Esophagus (tissue), 2 donors: ENCODE data around the gene LIPG. TPM values are rescaled to one million over a fixed set of nuclear protein-coding genes. Genes with fewer than 3 reads are reported as not detected.
"Not testable (repeated sequence)": the region's sequence is repeated elsewhere in the genome, so short reads cannot be mapped to it uniquely, and the experiment has no call there.

Source experiments
- H3K27ac ChIP-seq, 2 donors: one replicate each; pipeline ENCODE4 v1.5.1; 2013; ENCODE audit warnings: low read depth in 2 of 2, mild to moderate bottlenecking in 2 of 2, inconsistent platforms in 1 of 2, low read length in 1 of 2, moderate library complexity in 1 of 2
- H3K27me3 ChIP-seq, 2 donors: one replicate each; pipeline ENCODE4 v1.6.1; 2013; ENCODE audit warnings: low read length in 2 of 2, control low read depth in 1 of 2, mild to moderate bottlenecking in 1 of 2; ENCODE audit not compliant: insufficient read depth in 2 of 2, control insufficient read depth in 1 of 2
- H3K36me3 ChIP-seq, 2 donors: one replicate each; pipeline ENCODE4 v1.6.1; 2013; ENCODE audit warnings: low read length in 1 of 2; ENCODE audit not compliant: control insufficient read depth in 2 of 2, insufficient read depth in 2 of 2
- H3K4me1 ChIP-seq, 2 donors: one replicate each; pipeline ENCODE4 v1.6.1; 2013; ENCODE audit warnings: low read length in 1 of 2; ENCODE audit not compliant: control insufficient read depth in 2 of 2, insufficient read depth in 2 of 2
- H3K4me3 ChIP-seq, 2 donors: one replicate each; pipeline ENCODE4 v1.5.1; 2013; ENCODE audit warnings: low read length in 2 of 2, mild to moderate bottlenecking in 2 of 2, low read depth in 1 of 2, moderate library complexity in 1 of 2
- H3K9me3 ChIP-seq, 2 donors: one replicate each; pipeline ENCODE4 v1.6.1; 2013; ENCODE audit warnings: mild to moderate bottlenecking in 2 of 2, low read depth in 1 of 2, low read length in 1 of 2, moderate library complexity in 1 of 2; ENCODE audit not compliant: control insufficient read depth in 2 of 2, insufficient read depth in 1 of 2
- WGBS, 2 donors: extraction: QIAGEN DNeasy Blood & Tissue Kit; methylation state at CpG; one replicate each; pipeline ENCODE4 v1.1.7; 2013; 5-methylcytosine and 5-hydroxymethylcytosine counted together
- polyA plus RNA-seq, 2 donors: library from polyadenylated mRNA; stranded (reverse); fragments of 200-250 nt; gene quantifications; one replicate each; pipeline ENCODE4 v1.2.3, GENCODE V29; 2013
- donor health status: healthy with polysubstance abuse.
- donor health status: Bipolar disorder and iron deficiency.

LIPG gene
- polyA plus RNA-seq, 2 donors, result 0.47 to 1.4 TPM

- H3K4me3 ChIP-seq, result no peak overlapping the region
- H3K36me3 ChIP-seq, result no peaks in the 10 kb centered on the region
- peaks cover 0 to 2% of the 10 kb centered on the region in 2 donors for H3K27me3 ChIP-seq
- WGBS, 2 donors, result 95% methylated on average over 2 of the region's 2 CpGs
- H3K4me1 ChIP-seq, result peaks cover 0 to 10% of the 10 kb centered on the region in 2 donors
- H3K27ac ChIP-seq, result no peak overlapping the region
- H3K9me3 ChIP-seq, result peaks cover 0 to 2% of the 10 kb centered on the region in 2 donors
Observed at GRCh38 chr18:49566985-49567384, 5.1 kb downstream of the LIPG start.

DNA sequence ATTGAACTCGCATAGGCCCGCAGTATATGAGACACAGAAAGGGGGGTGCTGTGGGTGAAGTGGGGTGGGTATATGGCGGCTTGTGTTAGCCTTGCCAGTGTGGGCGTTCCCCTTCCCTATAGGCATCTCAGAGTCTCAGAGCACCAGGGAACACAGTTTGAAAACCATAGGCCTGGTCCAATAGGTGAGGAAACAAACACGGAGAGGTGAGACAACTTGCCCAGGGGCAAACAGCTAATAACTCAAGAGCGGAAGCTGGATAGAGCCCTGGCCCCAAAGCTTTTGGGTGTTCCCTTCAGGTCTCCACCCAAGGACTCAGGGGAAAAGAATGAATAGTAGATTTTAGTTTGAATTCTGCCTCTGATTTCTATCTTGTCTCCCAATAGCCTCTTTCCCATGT is 7.9 kb downstream of the LIPG start:
- H3K27ac ChIP-seq, result no peak overlapping the region
- 63 to 75% methylated on average over 6 of the region's 6 CpGs for WGBS, 2 donors
- H3K36me3 ChIP-seq, result no peaks in the 10 kb centered on the region
- H3K9me3 ChIP-seq, result peaks cover 0 to 2% of the 10 kb centered on the region in 2 donors
- H3K4me1 ChIP-seq, result peaks cover 0 to 2% of the 10 kb centered on the region in 2 donors
- no peak overlapping the region for H3K4me3 ChIP-seq
- H3K27me3 ChIP-seq, result no peaks in the 10 kb centered on the region

GRCh38 chr18:49570836-49571235 is 9.0 kb downstream of the LIPG start:
- WGBS, 2 donors, result 70 to 76% methylated on average over 5 of the region's 5 CpGs
- Histone ChIP-seq H3K27me3 (no peaks in the 10 kb centered on the region), H3K4me3 (no peak overlapping the region), H3K9me3 (peaks cover 0 to 2% of the 10 kb centered on the region in 2 donors), H3K27ac (no peak overlapping the region), H3K4me1 (peaks cover 0 to 2% of the 10 kb centered on the region in 2 donors), H3K36me3 (no peaks in the 10 kb centered on the region)

DNA sequence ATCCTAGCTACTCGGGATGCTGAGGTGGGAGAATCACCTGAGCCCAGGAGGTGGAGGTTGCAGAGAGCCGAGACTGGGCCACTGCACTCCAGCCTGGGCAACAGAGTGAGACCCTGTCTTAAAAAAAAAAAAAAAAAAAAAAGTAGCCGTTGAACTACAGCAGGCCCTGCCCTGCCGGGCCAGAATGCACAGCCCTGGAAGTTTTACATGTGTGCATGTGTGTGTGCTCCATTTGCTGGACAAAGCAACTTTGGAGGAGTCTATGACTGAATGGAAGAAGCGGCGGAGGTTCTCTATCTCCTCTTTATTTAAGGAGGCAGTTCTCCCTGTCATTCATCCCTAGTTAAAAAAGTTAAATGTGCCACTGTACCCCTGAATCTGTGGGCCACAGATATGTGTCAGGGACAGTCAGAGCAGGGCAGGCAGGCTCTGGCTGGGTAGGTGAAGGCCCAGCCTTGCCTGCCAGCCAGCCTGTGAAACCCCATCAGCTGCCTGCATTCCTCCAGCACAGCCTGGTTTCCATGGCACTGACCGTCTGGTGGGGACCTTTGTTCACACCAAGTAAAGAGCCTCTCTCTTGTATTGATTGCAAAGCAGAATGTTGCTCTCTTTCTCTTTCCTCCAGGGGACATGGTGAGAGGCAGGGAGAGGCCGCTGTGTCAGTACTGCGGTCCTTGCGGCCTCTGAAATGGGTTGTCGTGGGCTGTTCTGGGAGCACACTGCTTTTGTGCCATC is 10.9 kb downstream of the LIPG start:
- no peak overlapping the region for H3K27ac ChIP-seq
- H3K36me3 ChIP-seq, result no peaks in the 10 kb centered on the region
- peaks cover 0 to 2% of the 10 kb centered on the region in 2 donors for H3K9me3 ChIP-seq
- H3K4me3 ChIP-seq, result no peak overlapping the region
- peaks cover 0 to 2% of the 10 kb centered on the region in 2 donors for H3K4me1 ChIP-seq
- 87 to 90% methylated on average over 11 of the region's 11 CpGs for WGBS, 2 donors
- no peaks in the 10 kb centered on the region for H3K27me3 ChIP-seq

DNA sequence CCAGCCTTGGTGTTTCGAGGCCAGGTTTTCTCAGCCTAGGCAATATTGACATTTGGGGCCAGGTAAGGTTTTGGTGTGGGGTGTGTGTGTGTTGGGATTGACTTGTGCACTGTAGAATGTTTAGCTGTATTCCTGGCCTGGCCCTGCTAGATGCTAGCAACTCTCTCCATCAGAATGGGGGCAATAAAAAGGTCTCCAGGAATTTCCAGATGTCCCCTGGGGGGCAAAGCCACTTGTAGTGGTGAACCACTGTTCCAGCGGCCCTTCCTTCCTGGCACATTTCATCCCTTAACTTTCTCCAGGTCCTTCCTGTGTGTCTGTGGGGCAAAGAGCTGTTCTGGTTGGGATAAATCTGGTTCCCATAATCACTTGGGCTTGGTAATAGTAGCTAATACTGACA is 12.0 kb downstream of the LIPG start:
- no peaks in the 10 kb centered on the region for H3K9me3 ChIP-seq
- no peaks in the 10 kb centered on the region for H3K27me3 ChIP-seq
- no peaks in the 10 kb centered on the region for H3K36me3 ChIP-seq
- peaks cover 0 to 2% of the 10 kb centered on the region in 2 donors for H3K4me1 ChIP-seq
- 91 to 93% methylated on average over 2 of the region's 2 CpGs for WGBS, 2 donors
- H3K27ac ChIP-seq, result no peak overlapping the region
- H3K4me3 ChIP-seq, result no peak overlapping the region

DNA sequence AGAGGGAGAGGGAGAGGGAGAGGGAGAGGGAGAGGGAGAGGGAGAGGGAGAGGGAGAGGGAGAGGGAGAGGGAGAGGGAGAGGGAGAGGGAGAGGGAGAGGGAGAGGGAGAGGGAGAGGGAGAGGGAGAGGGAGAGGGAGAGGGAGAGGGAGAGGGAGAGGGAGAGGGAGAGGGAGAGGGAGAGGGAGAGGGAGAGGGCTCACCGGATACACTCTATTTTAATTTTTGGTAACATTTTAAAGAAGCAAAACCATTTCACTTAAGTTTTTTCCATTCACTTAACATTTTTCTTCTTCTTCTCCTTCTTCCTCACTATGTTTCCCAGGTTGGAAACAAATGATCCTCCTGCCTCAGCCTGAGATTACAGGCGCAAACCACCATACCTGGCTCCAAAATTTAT is 17.2 kb downstream of the LIPG start:
- not testable (repeated sequence) for H3K4me1 ChIP-seq, H3K27ac ChIP-seq, H3K27me3 ChIP-seq, H3K4me3 ChIP-seq, H3K36me3 ChIP-seq, H3K9me3 ChIP-seq
- 66 to 88% methylated on average over 2 of the region's 2 CpGs for WGBS, 2 donors

DNA sequence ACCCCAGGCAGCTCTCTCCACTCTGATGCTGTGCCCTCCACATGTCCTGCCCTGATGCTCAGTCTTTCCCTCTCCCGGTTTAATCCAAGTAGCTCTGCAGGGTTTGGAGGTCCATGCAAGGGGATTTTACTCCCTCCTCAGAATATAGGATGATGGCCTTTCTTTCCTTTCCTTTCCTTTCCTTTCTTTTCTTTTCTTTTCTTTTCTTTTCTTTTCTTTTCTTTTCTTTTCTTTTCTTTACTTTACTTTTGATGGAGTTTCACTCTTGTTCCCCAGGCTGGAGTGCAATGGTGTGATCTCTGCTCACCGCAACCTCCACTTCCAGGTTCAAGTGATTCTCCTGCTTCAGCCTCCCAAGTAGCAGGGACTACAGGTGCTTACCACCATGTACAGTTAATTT is 17.7 kb downstream of the LIPG start:
- not testable (repeated sequence) for H3K27me3 ChIP-seq, H3K9me3 ChIP-seq, H3K4me3 ChIP-seq, H3K36me3 ChIP-seq, H3K4me1 ChIP-seq, H3K27ac ChIP-seq
- 88 to 95% methylated on average over 2 of the region's 2 CpGs for WGBS, 2 donors

- Histone ChIP-seq H3K4me1 (no peaks in the 10 kb centered on the region), H3K36me3 (no peaks in the 10 kb centered on the region), H3K27ac (no peak overlapping the region), H3K9me3 (no peaks in the 10 kb centered on the region), H3K4me3 (no peak overlapping the region), H3K27me3 (no peaks in the 10 kb centered on the region)
- WGBS, 2 donors, result 52 to 64% methylated on average over 1 of the region's 1 CpG
Observed at GRCh38 chr18:49580279-49580678, 18.4 kb downstream of the LIPG start.

DNA sequence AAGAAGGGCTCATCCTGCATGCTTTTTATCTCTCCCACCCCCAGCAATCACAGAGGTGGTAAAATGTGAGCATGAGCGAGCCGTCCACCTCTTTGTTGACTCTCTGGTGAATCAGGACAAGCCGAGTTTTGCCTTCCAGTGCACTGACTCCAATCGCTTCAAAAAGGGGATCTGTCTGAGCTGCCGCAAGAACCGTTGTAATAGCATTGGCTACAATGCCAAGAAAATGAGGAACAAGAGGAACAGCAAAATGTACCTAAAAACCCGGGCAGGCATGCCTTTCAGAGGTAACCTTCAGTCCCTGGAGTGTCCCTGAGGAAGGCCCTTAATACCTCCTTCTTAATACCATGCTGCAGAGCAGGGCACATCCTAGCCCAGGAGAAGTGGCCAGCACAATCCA is 19.5 kb downstream of the LIPG start:
- H3K9me3 ChIP-seq, result no peaks in the 10 kb centered on the region
- no peak overlapping the region for H3K4me3 ChIP-seq
- no peak overlapping the region for H3K27ac ChIP-seq
- no peaks in the 10 kb centered on the region for H3K4me1 ChIP-seq
- no peaks in the 10 kb centered on the region for H3K36me3 ChIP-seq
- no peaks in the 10 kb centered on the region for H3K27me3 ChIP-seq
- WGBS, 2 donors, result 65 to 66% methylated on average over 7 of the region's 7 CpGs

DNA sequence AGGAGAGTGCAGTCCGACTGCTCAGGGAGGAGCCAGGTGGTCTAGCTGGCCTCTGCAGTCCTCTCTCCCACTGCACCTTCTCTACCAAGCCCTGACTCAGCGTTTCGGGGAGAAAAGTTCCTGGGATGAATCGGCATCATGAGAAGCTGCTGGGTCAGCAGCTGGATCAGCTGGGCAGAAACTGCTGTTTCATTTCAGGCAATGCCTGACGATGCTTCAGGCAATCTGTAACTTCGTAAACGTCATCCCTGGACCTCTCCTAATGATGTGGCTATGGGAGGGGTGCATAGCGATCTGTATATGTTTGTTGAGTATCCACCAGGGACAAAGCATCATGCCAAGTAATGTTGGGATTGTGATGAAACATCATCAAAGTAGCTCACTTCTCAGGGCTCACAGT is 20.7 kb downstream of the LIPG start:
- Histone ChIP-seq H3K36me3 (no peaks in the 10 kb centered on the region), H3K27me3 (no peaks in the 10 kb centered on the region), H3K9me3 (no peaks in the 10 kb centered on the region), H3K4me1 (no peaks in the 10 kb centered on the region), H3K27ac (no peak overlapping the region), H3K4me3 (no peak overlapping the region)
- 65 to 74% methylated on average over 8 of the region's 8 CpGs for WGBS, 2 donors
